Keratinocyte (primary cell): ENCODE measurements around the gene NR5A1. TPM values are rescaled to one million over a fixed set of nuclear protein-coding genes. Genes with fewer than 3 reads are reported as not detected.

Experiments used
- DNase-seq: peaks from one replicate; pipeline ENCODE4 v3.0.0-alpha.2; 2011; ENCODE audit warnings: low read depth, missing footprints, low spot score
- FAIRE-seq: peaks from 2 replicates; lab custom pipeline; 2011; peaks lifted over from hg19 to GRCh38; lab: Jason Lieb, UNC
- H2AFZ ChIP-seq: 2 replicates; pipeline ENCODE4 v1.6.0; 2012; ENCODE audit warnings: low read length, control low read depth, inconsistent platforms; ENCODE audit not compliant: control insufficient read depth
- H3K27ac ChIP-seq: 2 replicates; pipeline ENCODE4 v1.5.1; 2011; ENCODE audit warnings: low read length; ENCODE audit not compliant: control insufficient read depth, insufficient read depth
- H3K27me3 ChIP-seq: 3 replicates; pipeline ENCODE4 v1.6.0; 2011; ENCODE audit warnings: low read length; ENCODE audit not compliant: control insufficient read depth, insufficient read depth; ENCODE audit errors: extremely low read depth
- H3K36me3 ChIP-seq, 2 experiments: 2 replicates in 1 of 2; 3 replicates in 1 of 2; pipeline ENCODE4 v1.5.1; 2011; ENCODE audit warnings: low read length in 2 of 2, mild to moderate bottlenecking in 1 of 2; ENCODE audit not compliant: control insufficient read depth in 2 of 2, insufficient read depth in 2 of 2; ENCODE audit errors: extremely low read depth in 1 of 2
- H3K4me1 ChIP-seq: 3 replicates; pipeline ENCODE4 v1.5.1; 2011; ENCODE audit warnings: low read length; ENCODE audit not compliant: control insufficient read depth, insufficient read depth; ENCODE audit errors: extremely low read depth
- H3K4me2 ChIP-seq: 3 replicates; pipeline ENCODE4 v1.6.0; 2011; ENCODE audit warnings: low read depth, low read length; ENCODE audit not compliant: control insufficient read depth, insufficient read depth; ENCODE audit errors: extremely low read depth
- H3K4me3 ChIP-seq, 3 experiments: fragments of 200-600 bp in 1 of 3; sonication (generic) in 1 of 3; 2 replicates in 2 of 3; 3 replicates in 1 of 3; pipeline ENCODE4 v1.5.1; 2011 to 2016; ENCODE audit warnings: low read length in 3 of 3, mild to moderate bottlenecking in 3 of 3, control low read depth in 2 of 3, inconsistent platforms in 1 of 3, low read depth in 1 of 3, mixed read lengths in 1 of 3, mixed run types in 1 of 3, moderate library complexity in 1 of 3; ENCODE audit not compliant: control insufficient read depth in 2 of 3, insufficient read depth in 2 of 3; ENCODE audit errors: extremely low read depth in 1 of 3
- H3K79me2 ChIP-seq: 2 replicates; pipeline ENCODE4 v1.6.0; 2012; ENCODE audit warnings: low read length; ENCODE audit not compliant: control insufficient read depth, insufficient read depth
- H3K9ac ChIP-seq: 3 replicates; pipeline ENCODE4 v1.6.0; 2011; ENCODE audit warnings: low read length; ENCODE audit not compliant: control insufficient read depth, insufficient read depth; ENCODE audit errors: extremely low read depth
- H3K9me1 ChIP-seq: 3 replicates; pipeline ENCODE4 v1.6.0; 2011; ENCODE audit warnings: low read length; ENCODE audit not compliant: control insufficient read depth, insufficient read depth; ENCODE audit errors: extremely low read depth
- H3K9me3 ChIP-seq: 2 replicates; pipeline ENCODE4 v1.5.1; 2012; ENCODE audit warnings: low read depth, low read length; ENCODE audit not compliant: control insufficient read depth
- H4K20me1 ChIP-seq: 3 replicates; pipeline ENCODE4 v1.6.0; 2011; ENCODE audit warnings: low read length; ENCODE audit not compliant: control insufficient read depth, insufficient read depth; ENCODE audit errors: extremely low read depth
- CTCF ChIP-seq, 3 experiments: IDR thresholded peaks in 1 of 3; conservative IDR thresholded peaks in 1 of 3; optimal IDR thresholded peaks in 1 of 3; 2 replicates in 2 of 3; 3 replicates in 1 of 3; pipeline versions ENCODE3 to v1.5.1; 2011; ENCODE audit warnings: low read length in 3 of 3, mild to moderate bottlenecking in 3 of 3, moderate library complexity in 2 of 3, control low read depth in 1 of 3, inconsistent platforms in 1 of 3; ENCODE audit not compliant: insufficient read depth in 2 of 3; ENCODE audit errors: extremely low read depth in 1 of 3
- EZH2 ChIP-seq: IDR thresholded peaks from one replicate; pipeline ENCODE4 v1.6.1; 2012; ENCODE audit warnings: inconsistent platforms, mild to moderate bottlenecking, low read length, moderate library complexity
- dilution Hi-C: fragments of 300-500 bp; cut with MboI; formaldehyde crosslinking; loops from one replicate; pipeline ENCODE4 v1.7.0; 2020; ENCODE audit warnings: low sequenced_read_pairs; ENCODE audit not compliant: extremely low pct_ligation_motif_present
- polyA plus RNA-seq, 5 experiments: library from polyadenylated mRNA; depleted of rRNA in 3 of 5; stranded (reverse) in 3 of 5; stranded (forward) in 1 of 5; unstranded in 1 of 5; fragments of >200 nt; gene quantifications; 1 replicate in 1 of 5; 2 replicates in 3 of 5; 3 replicates in 1 of 5; pipeline versions ENCODE4 v1.2.1 to v1.2.3, GENCODE V29; 2011 to 2012; ENCODE audit warnings: missing spikeins in 2 of 5, low read depth in 1 of 5, low replicate concordance in 1 of 5

Gene NR5A1
- polyA plus RNA-seq, 1 donor (not counting 4 experiments of a cell fraction or from before 2014, with no cell fraction given): not detected

DNA sequence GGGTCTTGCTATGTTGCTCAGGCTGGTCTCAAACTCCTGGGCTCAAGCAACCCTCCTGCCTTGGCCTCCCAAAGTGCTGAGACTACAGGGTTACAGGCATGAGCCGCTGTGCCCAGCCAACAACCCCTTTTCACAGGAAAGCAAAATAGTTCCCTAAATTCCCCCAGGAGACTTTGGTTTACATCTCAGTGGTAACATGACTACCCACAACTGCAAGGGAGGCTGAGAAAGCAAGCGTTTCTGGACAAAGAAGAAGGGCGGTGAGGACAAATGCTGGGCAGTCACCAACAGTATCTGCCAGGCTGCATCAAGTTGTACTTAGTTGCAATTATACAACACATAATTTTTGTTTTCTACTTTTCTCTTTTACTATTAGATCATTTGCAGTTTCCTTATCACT is 64.4 kb downstream of the NR5A1 start:
- H3K9me1 ChIP-seq: no peaks in the 10 kb centered on the region
- no peak for TF ChIP-seq CTCF (optimal IDR thresholded peaks at IDR 0.05 in 1 of 3, IDR thresholded peaks at IDR 0.05 in 1 of 3, conservative IDR thresholded peaks at IDR 0.05 in 1 of 3; ENCODE audit: extremely low read depth in 1 of 3, insufficient read depth in 2 of 3, low read length in 3 of 3)
- no peak for TF ChIP-seq EZH2
- H3K9me3 ChIP-seq: no peaks in the 10 kb centered on the region
- no peak overlapping the region for H2AFZ ChIP-seq
- no peak overlapping the region for H3K9ac ChIP-seq
- H4K20me1 ChIP-seq: no peaks in the 10 kb centered on the region
- H3K4me3 ChIP-seq: no peak overlapping the region
- FAIRE-seq (no peak), DNase-seq (no peak)
- no peaks in the 10 kb centered on the region for H3K27me3 ChIP-seq
- H3K4me1 ChIP-seq: peaks cover 16% of the 10 kb centered on the region
- H3K36me3 ChIP-seq: no peaks in the 10 kb centered on the region
- no peak overlapping the region for H3K4me2 ChIP-seq
- no peak overlapping the region for H3K27ac ChIP-seq
- dilution Hi-C loops: no loop called here
- no peaks in the 10 kb centered on the region for H3K79me2 ChIP-seq

DNA sequence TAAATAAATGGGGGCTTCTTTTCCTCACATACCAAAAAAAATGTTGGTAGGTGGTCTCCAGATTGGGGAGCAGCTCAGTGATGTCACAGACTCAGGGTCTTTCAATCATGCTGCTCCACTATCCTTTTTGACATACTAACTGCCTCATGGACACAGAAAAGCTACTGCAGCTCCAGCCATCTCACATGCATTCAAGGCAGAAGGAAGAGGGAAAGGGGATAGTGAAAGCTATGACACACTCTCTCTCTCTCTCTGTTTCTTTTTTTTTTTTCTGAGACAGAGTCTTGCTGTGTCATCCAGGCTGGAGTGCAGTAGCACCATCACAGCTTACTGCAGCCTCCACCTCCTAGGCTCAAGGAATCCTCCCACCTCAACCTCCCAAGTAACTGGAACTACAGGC is 64.8 kb downstream of the NR5A1 start:
- Histone ChIP-seq H3K4me3 (no peak overlapping the region), H2AFZ (no peak overlapping the region), H3K79me2 (no peaks in the 10 kb centered on the region), H3K4me2 (no peak overlapping the region), H3K27me3 (no peaks in the 10 kb centered on the region), H3K27ac (no peak overlapping the region), H3K9me3 (no peaks in the 10 kb centered on the region), H3K9me1 (no peaks in the 10 kb centered on the region), H3K4me1 (peaks cover 16% of the 10 kb centered on the region), H3K9ac (no peak overlapping the region), H3K36me3 (no peaks in the 10 kb centered on the region), H4K20me1 (no peaks in the 10 kb centered on the region)
- no peak for TF ChIP-seq EZH2
- no peak for TF ChIP-seq CTCF (optimal IDR thresholded peaks at IDR 0.05 in 1 of 3, IDR thresholded peaks at IDR 0.05 in 1 of 3, conservative IDR thresholded peaks at IDR 0.05 in 1 of 3; ENCODE audit: extremely low read depth in 1 of 3, insufficient read depth in 2 of 3, low read length in 3 of 3)
- DNase-seq (no peak), FAIRE-seq (no peak)
- dilution Hi-C loops: no loop called here
